GM21717 (cell line): ENCODE data around the gene TMOD4.

Source experiments
- ATAC-seq: cut with Tn5 transposase; IDR thresholded peaks from one replicate; pipeline ENCODE4 v1.9.1; 2021; ENCODE audit warnings: mild to moderate bottlenecking, moderate library complexity; ENCODE audit not compliant: unreplicated experiment

TMOD4 gene

GRCh38 chr1:151176514-151177045, 799 bp upstream of the TMOD4 start:
- no peak for ATAC-seq

- no peak for ATAC-seq
These were observed 590 bp downstream of the TMOD4 start for GRCh38 chr1:151175041-151175741.

- ATAC-seq, result no peak
These were observed 4.6 kb downstream of the TMOD4 start for GRCh38 chr1:151171190-151171589.

- no peak for ATAC-seq
These were observed 8.7 kb downstream of the TMOD4 start for GRCh38 chr1:151167116-151167515.

- ATAC-seq, result peak; percentile 7
These were observed 9.2 kb downstream of the TMOD4 start for GRCh38 chr1:151166505-151166956.

DNA sequence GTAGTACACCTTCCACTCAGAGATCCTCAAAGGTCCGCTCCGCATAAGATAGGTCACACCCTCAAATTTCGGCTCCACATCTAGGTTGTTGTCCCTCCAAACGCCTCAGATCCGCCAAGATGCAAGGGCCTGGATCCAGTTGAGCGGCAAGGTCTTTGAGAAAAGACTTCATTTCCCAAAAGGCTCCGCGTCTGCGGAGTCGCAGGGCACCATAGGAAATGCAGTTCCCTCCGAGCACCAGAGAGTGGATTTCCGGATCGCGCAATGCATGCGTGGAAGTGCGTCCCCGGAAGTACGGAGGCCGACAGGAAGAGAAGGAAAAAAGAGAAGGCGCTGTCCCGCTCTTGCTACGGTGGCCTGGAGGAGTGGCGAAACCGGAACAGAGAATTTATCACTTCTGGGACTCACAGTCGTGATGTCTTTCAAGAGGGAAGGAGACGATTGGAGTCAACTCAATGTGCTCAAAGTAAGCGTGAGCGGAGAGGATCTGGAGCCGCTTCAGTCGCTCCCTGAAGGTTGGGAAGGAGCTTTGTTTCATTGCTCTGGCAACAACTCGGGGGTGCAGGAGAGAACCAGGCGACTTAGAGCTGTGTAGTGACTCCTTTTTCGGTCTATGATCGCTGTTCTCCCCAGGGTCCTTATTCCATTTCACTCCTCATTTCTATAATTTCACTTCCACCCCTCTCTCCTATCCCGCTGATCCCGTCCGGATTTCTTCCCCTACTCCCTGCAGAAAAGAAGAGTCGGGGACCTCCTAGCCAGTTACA, 9.9 kb downstream of the TMOD4 start, which contains the start of the genes LYSMD1 and SCNM1:
Gene LYSMD1, minus strand, starts transcription at position 165 of the 767 bp plus-strand sequence. CDS start 644 bp downstream, outside the sequence.
Gene SCNM1, plus strand, starts transcription at position 407 of the 767 bp plus-strand sequence. Its CDS starts 9 bp downstream, at position 416.
- ATAC-seq, result peak; percentile 74

DNA sequence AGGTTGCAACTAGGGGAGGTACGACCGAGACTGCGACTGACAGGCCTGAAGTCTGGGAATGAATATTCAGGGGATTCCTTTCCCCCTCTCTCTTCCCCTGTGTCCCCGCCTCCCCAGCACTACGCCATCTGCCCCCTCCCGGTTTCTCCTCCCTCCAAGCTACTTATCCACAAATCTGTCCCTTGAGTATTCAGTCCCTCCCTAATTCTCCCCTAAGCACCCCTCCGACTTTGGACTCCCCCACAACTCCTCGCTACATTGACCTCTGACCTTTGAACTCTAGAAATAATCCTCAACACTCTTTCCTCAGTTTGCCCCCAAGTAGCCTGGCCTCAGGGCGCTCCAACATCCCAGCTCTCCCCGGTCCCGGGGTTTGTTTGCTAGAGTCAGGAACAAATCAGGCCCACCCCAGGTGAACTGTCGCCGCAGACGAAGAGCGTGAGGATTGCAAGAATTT, 10.5 kb downstream of the TMOD4 start:
- ATAC-seq, result no peak

GRCh38 chr1:151164732-151165280, 11.0 kb downstream of the TMOD4 start:
- no peak for ATAC-seq

GRCh38 chr1:151159373-151159772, 16.4 kb downstream of the TMOD4 start:
- no peak for ATAC-seq

DNA sequence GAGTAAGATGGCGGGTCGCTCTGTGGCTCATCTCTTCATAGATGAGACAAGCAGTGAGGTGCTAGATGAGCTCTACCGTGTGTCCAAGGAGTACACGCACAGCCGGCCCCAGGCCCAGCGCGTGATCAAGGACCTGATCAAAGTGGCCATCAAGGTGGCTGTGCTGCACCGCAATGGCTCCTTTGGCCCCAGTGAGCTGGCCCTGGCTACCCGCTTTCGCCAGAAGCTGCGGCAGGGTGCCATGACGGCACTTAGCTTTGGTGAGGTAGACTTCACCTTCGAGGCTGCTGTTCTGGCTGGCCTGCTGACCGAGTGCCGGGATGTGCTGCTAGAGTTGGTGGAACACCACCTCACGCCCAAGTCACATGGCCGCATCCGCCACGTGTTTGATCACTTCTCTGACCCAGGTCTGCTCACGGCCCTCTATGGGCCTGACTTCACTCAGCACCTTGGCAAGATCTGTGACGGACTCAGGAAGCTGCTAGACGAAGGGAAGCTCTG, 17.0 kb downstream of the TMOD4 start:
- ATAC-seq, result no peak

DNA sequence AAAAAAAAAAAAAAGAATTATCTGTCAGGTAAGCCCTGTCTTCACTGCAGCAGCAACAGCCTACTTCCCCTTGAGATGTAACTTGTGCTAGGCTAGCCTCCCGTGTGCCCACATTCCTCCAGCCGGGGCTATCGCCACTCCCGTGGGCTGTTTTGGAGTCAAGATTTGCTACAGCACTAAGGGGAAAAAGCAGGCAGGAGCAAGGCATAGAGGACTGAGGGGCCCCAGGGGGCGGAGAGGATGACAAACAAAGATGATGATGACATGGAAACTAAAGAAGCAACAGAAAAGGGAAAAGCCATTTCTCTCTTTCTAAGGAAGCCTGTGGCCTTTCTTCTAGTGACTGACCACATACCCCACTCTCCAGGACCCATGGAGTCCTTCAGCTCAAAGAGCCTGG, 17.5 kb downstream of the TMOD4 start:
- ATAC-seq, result no peak

DNA sequence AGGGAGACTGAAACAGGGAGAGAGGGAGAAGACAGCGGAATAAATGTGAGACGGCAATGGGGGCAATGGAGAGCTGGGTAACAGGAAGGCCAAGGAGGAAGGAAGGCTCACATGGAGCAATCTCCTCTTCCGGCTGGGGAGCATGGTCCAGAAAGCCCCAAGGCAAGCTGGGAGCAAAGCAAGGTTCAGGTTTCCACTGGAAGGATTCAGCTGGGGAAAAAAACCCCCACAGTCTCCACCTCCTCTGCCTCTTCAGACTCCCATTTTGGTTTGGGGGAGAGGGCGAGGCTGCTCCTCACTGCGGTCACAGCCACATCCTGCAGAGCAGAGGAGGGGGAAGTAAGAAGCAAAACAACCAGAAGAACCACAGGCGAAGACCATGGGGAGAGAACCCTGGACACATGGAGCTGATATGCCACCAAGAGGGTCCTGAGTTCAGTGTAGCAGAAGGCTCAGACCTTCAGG, 18.7 kb downstream of the TMOD4 start:
- ATAC-seq, result no peak

DNA sequence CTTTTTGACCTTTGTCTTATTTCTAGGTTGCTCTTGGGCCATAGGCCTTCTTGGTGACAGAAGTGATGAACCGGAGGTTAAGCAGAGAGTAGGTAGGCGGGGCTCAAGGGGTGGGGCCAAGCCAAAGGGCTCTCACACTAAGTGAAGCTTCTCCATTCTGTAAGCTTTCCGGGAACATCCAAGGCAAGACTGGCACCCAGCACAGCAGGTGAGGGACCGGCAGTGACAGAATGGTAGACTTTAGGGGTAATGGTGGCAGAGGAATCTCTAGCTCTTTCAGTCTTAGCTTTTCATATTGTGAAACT, 19.3 kb downstream of the TMOD4 start, which contains the start of gene TNFAIP8L2:
Gene TNFAIP8L2, plus strand, starts transcription at position 135 of the 305 bp plus-strand sequence. CDS start 2,049 bp downstream, outside the sequence.
- ATAC-seq, result peak; percentile 62

- no peak for ATAC-seq
These were observed 28.1 kb downstream of the TMOD4 start for GRCh38 chr1:151147665-151148064.

DNA sequence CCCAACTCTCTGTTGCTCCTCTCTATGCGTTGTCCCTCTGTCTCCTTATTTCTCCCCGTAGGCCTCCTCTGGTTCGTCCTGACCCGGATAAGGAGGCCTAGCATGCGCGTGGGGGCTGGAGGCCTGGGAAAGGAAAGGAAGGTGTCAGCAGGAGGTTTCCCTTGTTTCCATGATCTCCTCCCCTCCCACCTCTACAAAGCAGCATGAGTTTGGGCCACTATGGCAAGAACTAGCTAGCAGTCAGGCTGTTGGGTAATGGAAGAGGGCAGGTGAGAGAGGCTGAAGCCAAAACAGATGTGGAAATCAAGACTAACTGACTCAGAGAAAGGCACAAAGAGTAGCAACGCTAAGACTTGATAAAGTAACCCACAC, 28.7 kb downstream of the TMOD4 start:
- no peak for ATAC-seq

- ATAC-seq, result peak; percentile 94
These were observed 29.2 kb downstream of the TMOD4 start, which contains the start of gene SEMA6C for GRCh38 chr1:151146412-151147131. SEMA6C (minus strand) TSS chr1:151146631; CDS start chr1:151142621, 4,010 bp downstream.

DNA sequence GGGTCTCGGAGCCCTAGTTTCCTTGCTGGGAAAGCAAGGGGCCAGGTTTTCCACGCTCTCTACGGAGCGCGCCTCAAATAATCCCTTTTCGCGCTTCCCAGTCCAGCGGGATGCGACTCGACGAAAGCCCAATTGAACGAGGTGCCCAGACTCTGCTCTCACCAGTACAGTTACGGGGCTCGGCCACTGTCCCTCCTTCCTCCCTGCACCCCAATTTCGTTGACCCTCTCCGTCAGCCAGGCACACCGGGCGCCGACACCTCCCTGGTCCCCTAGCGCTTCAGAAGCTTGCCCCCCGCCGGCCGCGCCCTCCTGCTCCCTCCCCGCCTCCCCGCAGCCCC, 29.7 kb downstream of the TMOD4 start:
- no peak for ATAC-seq

DNA sequence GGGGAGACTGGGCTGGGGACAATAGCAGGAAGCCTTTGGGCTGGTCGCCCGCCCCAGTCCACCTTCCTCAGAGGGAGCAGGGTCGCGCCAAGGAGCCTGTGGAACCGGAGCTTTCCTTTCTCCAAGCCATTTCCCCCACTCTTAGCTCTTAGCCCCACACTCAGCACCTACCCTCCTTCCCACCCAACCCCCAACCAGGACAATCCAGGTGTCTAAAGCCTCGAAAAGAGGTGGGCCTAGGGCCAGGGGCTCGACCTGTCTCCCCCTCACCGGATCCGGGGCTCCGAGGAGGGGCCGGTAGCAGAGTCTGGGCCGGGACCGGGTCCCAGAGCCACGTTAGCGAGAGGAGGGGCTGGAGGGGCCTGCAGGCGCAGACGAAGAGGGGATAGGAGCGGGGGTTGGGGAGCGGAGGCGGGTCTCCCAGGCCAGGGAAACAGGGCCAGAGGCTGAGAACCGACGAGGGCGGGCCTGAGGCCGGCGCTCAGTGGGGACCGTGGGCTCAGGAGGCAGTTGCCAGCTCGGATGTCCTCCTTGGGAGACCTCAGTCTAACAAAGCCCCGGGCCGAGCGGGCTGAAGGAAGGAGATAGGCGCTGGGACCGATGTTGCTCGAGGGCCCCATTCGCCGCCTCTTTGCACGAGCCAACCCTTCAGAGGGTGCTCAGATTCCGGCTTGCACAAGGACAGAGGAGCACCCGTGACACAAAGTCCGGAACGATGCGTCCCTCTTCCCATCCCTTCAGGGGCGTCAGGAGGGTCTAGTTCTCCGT, 30.3 kb downstream of the TMOD4 start:
- no peak for ATAC-seq

GRCh38 chr1:151144474-151145303, 31.1 kb downstream of the TMOD4 start:
- no peak for ATAC-seq
